IPS-15b (cell line): ENCODE measurements around the gene CCDC24.

Experiments
- H3K27me3 ChIP-seq: one replicate; pipeline ENCODE4 v1.6.1; 2013; ENCODE audit warnings: low read length; ENCODE audit not compliant: control insufficient read depth, insufficient read depth
- H3K36me3 ChIP-seq: one replicate; pipeline ENCODE4 v1.6.1; 2013; ENCODE audit warnings: low read length; ENCODE audit not compliant: control insufficient read depth, insufficient read depth
- H3K4me1 ChIP-seq: one replicate; pipeline ENCODE4 v1.6.1; 2013; ENCODE audit warnings: mild to moderate bottlenecking, low read length; ENCODE audit not compliant: control insufficient read depth, insufficient read depth
- H3K4me3 ChIP-seq: one replicate; pipeline ENCODE4 v1.5.1; 2013; ENCODE audit warnings: low read depth, low read length
- H3K9ac ChIP-seq: one replicate; pipeline ENCODE4 v1.6.1; 2013; ENCODE audit warnings: low read depth, mild to moderate bottlenecking, low read length
- H3K9me3 ChIP-seq: one replicate; pipeline ENCODE4 v1.6.1; 2013; ENCODE audit warnings: mild to moderate bottlenecking, low read length; ENCODE audit not compliant: control insufficient read depth, insufficient read depth

The CCDC24 gene

GRCh38 chr1:44024031-44024902, 32.9 kb downstream of the CCDC24 start:
- Histone ChIP-seq H3K36me3 (peaks cover 6% of the 10 kb centered on the region), H3K4me3 (no peak overlapping the region), H3K9ac (no peak overlapping the region), H3K9me3 (no peaks in the 10 kb centered on the region), H3K27me3 (no peaks in the 10 kb centered on the region), H3K4me1 (peaks cover 3% of the 10 kb centered on the region)

- Histone ChIP-seq H3K9ac (no peak overlapping the region), H3K4me1 (peaks cover 5% of the 10 kb centered on the region), H3K36me3 (peaks cover 6% of the 10 kb centered on the region), H3K27me3 (no peaks in the 10 kb centered on the region), H3K9me3 (no peaks in the 10 kb centered on the region), H3K4me3 (no peak overlapping the region)
Observed at GRCh38 chr1:44024903-44025525, 33.6 kb downstream of the CCDC24 start.

- Histone ChIP-seq H3K9me3 (no peaks in the 10 kb centered on the region), H3K4me3 (no peak overlapping the region), H3K36me3 (peaks cover 6% of the 10 kb centered on the region), H3K27me3 (no peaks in the 10 kb centered on the region), H3K9ac (no peak overlapping the region), H3K4me1 (peaks cover 5% of the 10 kb centered on the region)
Observed at GRCh38 chr1:44025816-44026215, 34.4 kb downstream of the CCDC24 start.

DNA sequence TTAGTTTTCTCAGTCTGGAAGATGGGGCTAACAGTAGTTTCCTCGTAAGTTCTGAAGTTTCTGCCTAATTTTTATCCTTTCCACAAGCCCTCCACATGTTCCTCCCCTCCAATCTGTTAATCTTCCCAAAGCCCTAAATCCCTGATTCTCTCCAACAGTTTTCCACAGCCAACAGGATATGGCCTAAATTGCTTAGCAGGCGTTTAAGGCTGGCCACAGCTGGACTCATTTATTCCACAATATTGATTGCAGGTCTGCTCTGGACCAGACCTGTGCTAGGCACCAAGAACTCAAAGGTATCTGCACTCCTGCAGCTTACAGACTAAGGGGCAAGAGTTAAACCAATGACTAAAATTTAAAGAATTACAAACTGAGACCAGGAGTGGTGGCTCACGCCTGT, 35.9 kb downstream of the CCDC24 start:
- Histone ChIP-seq H3K9ac (no peak overlapping the region), H3K4me3 (no peak overlapping the region), H3K36me3 (no peaks in the 10 kb centered on the region), H3K27me3 (no peaks in the 10 kb centered on the region), H3K9me3 (no peaks in the 10 kb centered on the region), H3K4me1 (peaks cover 12% of the 10 kb centered on the region)

DNA sequence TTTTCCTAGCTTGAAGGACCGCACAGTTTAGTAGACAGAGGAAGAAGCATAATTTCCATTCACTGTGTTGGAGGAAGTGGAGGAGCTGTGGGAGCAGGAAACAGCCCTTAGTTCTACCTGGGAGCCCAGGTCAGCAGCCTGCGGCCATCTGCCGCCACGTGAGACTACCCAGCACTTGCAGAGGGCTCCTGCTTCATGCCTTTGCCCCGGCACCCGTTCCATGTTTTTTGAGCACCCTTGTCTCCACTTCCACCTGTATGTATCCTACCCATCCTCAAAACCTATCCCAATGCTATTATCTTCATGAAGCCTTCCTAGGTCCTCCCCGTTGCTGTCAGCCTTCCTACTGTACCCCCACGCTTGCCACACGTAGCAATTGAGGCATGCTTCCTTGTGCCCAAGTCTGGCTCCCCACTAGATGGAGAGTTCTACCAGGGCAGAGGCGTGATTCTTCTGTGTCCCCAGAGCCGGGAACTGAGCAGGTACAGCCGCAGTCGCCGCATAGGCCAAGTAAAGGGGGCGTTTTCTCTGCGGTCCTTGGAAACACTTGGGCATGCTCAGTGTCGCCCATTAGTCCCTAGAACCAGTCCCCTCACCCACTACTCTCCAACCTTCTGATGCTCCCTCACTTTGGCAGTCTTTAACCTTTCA, 38.0 kb downstream of the CCDC24 start:
- peak overlapping the region; percentile 68 for H3K4me3 ChIP-seq
- no peaks in the 10 kb centered on the region for H3K36me3 ChIP-seq
- H3K4me1 ChIP-seq = peaks cover 13% of the 10 kb centered on the region
- H3K9me3 ChIP-seq = no peaks in the 10 kb centered on the region
- H3K9ac ChIP-seq = no peak overlapping the region
- no peaks in the 10 kb centered on the region for H3K27me3 ChIP-seq

GRCh38 chr1:44029911-44030604, 38.7 kb downstream of the CCDC24 start:
- H3K9ac ChIP-seq = peak overlapping the region; percentile 85
- H3K4me1 ChIP-seq = peaks cover 13% of the 10 kb centered on the region

DNA sequence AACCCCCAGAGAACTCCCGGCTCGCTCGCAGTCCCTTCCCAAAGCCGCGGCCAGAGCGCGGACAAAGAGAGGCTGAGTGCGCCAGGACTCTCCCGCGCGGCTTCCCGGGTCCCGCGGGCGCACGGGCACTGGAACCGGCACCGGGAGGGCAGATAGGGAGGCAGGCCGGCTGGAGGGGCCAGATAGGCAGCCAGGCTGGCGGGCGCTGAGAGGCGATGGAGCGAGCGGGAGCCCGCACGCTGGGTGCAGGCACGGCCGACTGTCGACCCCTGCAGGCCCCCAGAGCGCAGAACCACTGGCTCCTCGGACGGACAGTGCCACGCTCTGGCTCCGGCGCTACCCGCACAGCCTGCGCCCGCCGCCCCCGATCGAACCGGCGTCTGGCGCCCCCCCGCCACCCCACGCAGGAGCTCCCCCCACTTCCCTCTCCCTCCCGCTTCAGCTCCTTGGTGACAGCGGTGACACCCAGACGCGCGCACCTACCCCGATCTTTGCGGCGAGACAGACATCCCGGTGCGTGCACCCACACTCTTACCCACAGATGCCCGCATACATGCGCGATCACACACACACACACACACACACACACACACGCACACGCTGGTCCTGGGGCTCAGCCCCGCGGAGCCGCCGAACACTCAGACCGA, 39.3 kb downstream of the CCDC24 start:
- H3K36me3 ChIP-seq = no peaks in the 10 kb centered on the region
- H3K4me1 ChIP-seq = peaks cover 13% of the 10 kb centered on the region
- peak overlapping the region; percentile 68 for H3K4me3 ChIP-seq
- peak overlapping the region; percentile 85 for H3K9ac ChIP-seq
- H3K9me3 ChIP-seq = no peaks in the 10 kb centered on the region
- no peaks in the 10 kb centered on the region for H3K27me3 ChIP-seq

More at GRCh38 chr1:44029911-44030604, 38.7 kb downstream of the CCDC24 start:
- H3K36me3 ChIP-seq = no peaks in the 10 kb centered on the region
- H3K4me3 ChIP-seq = peak overlapping the region; percentile 68
- H3K27me3 ChIP-seq = no peaks in the 10 kb centered on the region
- no peaks in the 10 kb centered on the region for H3K9me3 ChIP-seq

DNA sequence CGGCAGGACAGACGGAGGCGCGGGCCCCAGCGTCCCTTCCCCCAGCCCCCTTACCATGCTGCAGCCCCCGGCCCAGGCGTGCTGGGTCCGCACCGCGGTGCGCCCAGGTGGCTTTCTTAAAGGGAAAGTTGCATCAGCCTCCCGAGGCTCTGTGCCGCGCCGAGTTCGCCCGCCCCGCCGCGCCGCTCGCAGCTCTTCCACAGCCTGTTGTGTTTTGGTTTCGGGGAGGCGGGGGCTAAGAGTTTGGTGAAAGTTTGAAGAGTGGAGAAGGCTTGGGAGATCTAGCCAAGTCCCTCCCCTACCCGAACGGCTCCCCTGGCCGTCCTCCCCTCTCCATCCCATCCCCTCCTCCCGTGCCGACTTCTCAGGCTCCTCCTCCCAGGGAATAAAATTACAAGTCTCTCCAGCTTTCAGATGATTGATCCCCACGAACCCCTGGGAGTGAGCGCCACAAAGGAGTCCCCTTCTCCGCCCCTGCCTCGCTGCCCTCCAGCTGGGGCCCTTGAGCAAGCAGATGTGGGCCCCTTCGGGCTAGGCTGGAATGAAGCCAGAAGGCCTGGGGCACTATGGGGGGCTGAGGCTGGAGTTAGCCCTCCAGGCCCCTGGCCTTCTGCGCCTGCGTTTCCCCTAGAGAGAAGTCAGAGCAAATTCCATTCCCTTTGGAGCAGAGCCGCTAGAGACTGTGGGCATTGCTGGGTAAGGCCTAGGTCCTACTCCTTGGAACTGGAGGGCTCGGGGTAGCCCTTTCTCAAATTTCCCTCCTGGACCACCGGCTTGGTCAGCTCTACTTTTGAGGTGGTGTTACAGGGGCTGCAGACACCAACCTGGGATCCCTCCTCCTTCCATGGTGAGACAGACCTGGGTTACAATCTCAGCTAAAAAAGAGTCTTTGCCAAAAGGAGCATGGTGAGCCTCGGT, 40.1 kb downstream of the CCDC24 start, which contains the start of gene SLC6A9:
Gene SLC6A9, minus strand, starts transcription at position 211 of the 918 bp plus-strand sequence. CDS start 7,185 bp downstream, outside the sequence.
- Histone ChIP-seq H3K4me1 (peaks cover 13% of the 10 kb centered on the region), H3K9ac (peak within 1 kb of the TSS; percentile 85), H3K36me3 (no peaks in the 10 kb centered on the region), H3K9me3 (no peaks in the 10 kb centered on the region), H3K4me3 (peak within 1 kb of the TSS; percentile 68), H3K27me3 (no peaks in the 10 kb centered on the region)

DNA sequence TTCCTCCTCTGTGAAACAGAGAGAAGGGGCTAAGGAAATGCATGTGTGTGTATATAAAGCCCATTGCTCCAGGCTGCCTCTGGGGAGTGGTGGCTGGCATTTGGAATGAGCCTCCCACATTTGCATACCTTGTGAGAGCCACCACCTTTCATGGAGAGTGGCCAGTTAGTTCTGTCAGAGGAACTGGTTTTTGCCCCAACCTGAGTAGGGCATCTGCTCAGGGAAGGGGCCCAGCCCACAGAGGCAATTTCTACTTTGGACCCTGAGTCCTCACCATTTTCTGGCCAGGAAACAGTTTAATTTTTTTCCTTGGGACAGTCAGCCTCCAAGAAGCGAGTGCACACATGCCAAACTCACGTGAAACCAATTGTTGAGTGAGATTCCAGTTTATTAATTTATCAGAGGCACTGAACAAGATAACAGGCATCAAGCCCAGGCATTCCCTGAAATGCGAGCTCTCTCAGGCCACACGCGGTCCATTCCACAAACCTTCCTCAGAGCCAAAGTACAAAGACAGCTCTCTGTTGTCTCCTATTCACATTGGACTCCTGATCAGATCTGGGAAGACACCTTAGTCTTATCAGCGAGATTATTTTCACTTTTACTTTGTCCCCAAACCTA, 40.9 kb downstream of the CCDC24 start:
- Histone ChIP-seq H3K9ac (peak overlapping the region; percentile 16), H3K27me3 (no peaks in the 10 kb centered on the region), H3K4me1 (peaks cover 13% of the 10 kb centered on the region), H3K9me3 (no peaks in the 10 kb centered on the region), H3K36me3 (no peaks in the 10 kb centered on the region), H3K4me3 (peak overlapping the region; percentile 68)

DNA sequence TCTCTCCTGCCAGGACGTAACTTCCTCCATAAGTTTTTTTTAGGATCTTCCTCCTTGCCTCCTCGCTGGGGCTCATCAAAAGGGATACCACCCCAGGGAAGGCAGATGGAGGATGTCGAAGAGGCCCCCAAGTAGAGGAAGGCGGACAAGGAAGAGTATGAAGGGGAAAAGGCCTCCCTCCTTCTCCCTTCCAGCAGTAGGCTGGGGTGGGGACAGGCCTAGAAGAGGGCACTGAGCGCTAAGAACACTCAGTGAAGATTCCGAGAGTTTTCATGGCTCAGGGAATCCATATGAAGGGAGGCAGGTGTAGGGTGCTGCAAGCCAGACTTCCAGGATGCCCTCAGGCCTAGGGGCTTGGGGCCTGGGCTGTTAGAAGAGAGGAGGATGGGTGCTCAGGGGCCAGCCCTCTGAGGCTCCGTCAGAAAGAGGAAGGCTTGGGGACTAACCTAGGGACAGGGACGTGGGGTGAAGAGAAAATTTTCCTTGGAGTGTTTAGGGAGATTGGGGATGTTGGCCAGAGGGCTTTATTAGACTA, 41.7 kb downstream of the CCDC24 start:
- H3K27me3 ChIP-seq = no peaks in the 10 kb centered on the region
- H3K9ac ChIP-seq = peak overlapping the region; percentile 16
- H3K9me3 ChIP-seq = no peaks in the 10 kb centered on the region
- no peaks in the 10 kb centered on the region for H3K36me3 ChIP-seq
- H3K4me1 ChIP-seq = peaks cover 13% of the 10 kb centered on the region
- H3K4me3 ChIP-seq = no peak overlapping the region
